Stimulated activated CD8-positive, alpha-beta memory T cell treated with anti-CD3 and anti-CD28 coated beads, Interleukin-15, amount 100 ng/mL, for 4 hours (primary cell): Measurements from ENCODE around the gene KLK10.
"Not testable (repeated sequence)": the region's sequence is repeated elsewhere in the genome, so short reads cannot be mapped to it uniquely, and the experiment has no call there.

Source experiments
- DNase-seq, 2 donors: peaks; one replicate each; pipeline ENCODE4 v3.0.0-alpha.2; 2020; ENCODE audit warnings: low read depth in 2 of 2

The KLK10 gene

DNA sequence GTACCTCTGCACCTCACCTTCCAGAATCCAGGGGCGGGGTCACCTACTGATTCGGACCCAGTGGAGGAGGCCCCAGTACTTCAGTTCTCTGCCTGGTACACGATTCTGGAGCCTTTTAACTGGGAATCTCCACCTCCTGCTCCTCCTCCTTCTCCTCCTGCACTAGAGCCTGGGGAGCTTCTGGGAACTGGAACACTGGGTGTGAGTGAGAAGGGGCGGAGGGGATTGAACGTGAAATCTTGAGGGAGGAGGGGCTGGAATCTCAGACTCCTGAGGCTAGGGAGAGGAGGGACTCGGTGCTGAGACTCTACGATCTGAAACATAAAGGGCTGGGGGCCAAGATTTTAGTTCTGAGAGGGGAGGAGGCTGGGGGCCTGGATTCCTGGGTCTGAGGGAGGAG, 18.0 kb downstream of the KLK10 start, which contains the start of gene KLK8:
KLK8 (minus strand) TSS at position 90 of the 400 bp plus-strand sequence. CDS start 437 bp downstream, outside the sequence.
- DNase-seq: no peak

- DNase-seq: no peak
These were observed 18.5 kb downstream of the KLK10 start for GRCh38 chr19:51000981-51001380.

DNA sequence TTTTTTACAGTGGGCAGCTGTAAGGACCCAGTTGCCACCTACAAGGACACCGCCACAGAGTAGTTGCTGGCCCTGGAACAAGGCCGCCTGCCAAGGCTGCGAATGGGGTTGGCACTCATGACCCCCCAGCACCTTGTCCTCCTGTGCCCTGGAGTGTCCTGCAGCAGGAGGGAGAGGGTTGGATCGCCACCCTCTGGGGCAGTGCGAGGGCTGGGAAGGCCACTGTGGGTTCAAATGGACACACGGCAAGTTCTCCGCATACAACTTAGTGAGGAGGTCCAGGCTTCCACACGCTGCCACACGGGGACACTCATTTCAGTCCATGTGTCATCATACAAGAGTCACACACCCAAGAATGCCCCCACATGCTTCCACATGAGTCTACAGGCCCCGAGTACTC, 19.1 kb downstream of the KLK10 start:
- DNase-seq: no peak

DNA sequence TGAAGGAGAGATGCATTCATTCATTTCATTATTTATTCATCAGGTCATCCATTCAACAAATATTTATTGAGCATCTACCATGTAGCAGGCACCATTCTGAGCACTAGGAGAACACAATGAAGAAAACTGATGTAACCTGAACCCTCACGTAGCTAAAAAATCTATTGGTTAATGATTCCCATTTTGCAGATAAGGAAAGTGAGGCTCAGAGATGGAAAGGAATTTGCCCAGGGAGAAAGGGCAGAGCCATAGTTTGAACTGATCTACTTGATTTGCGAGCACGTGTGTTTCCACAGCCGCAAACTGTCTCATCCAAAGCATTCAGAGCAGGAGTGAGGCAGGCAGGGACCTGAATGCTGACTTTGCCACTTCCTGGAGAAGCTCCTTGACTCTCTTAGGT, 20.8 kb downstream of the KLK10 start:
- DNase-seq: no peak

- DNase-seq: no peak
These were observed 21.4 kb downstream of the KLK10 start for GRCh38 chr19:50998061-50998460.

GRCh38 chr19:50994129-50994528, 25.4 kb downstream of the KLK10 start:
- no peak for DNase-seq

DNA sequence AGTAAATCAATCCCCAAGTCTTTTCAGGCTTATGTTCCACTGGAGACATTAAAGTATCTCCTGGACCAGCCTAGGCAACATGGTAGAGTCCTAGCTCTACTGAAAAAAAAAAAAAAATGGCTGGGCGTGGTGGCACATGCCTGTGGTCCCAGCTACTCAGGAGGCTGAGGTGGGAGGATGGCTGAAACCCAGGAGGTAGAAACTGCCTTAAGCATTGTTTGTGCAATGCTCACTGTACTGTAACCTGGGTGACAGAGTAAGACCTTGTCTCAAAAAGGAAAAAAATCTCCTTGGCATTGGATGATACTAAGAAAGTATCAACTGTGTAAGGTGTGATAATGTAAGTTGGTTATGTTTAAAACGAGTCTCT, 26.9 kb downstream of the KLK10 start:
- no peak for DNase-seq

DNA sequence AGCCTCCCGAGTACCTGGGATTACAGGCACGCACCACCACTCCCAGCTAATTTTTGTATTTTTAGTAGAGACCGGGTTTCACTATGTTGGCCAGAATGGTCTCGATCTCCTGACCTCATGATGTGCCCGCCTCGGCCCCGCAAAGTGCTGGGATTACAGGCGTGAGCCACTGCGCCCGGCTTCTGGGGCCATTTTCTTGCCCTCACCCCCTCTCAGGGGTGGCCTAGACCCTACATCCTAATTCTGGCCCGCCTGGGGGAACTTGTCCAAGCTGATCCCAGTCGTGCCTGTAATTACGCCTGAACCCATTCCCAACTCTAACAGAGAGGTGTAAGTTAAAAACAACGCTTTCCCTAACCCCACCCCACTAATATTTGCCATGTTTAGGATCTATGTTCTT, 35.1 kb downstream of the KLK10 start:
- not testable (repeated sequence) for DNase-seq

DNA sequence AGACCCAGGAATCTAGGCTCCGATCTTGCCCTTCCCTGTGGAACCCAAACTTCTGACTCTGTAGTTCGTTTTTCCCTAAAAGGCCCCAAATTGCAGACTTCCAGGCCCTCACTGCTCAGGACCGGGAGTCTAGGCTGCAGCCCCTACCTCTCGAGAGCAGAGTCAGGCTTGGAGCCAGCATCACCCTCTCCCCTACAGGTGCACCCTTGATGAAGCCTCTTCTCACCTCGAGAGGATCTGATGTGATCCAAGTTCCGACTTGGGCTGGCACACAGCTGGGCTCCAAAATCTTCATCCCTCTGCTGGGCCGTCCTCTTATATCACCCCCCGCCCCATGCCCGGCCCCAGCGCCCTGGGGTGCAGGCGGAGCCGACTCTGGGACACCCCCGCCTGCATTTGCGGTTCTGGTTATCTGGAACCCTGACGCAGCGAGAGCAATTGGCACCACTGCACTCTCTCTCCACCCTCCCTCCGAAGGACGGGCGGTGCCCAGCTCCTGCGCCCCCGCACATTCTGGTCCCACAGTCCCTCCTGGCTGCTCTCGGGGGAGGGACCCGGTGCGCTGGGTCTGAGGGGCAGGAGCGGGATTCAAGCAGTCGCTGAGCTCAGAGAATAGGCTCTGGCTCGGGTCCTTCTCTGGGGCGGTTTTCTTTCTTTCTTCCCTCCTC, 35.8 kb downstream of the KLK10 start, which contains the start of gene KLK7:
KLK7 (minus strand) TSS at position 293 of the 668 bp plus-strand sequence. CDS start 1,518 bp downstream, outside the sequence.
- DNase-seq: no peak

- no peak for DNase-seq
These were observed 37.3 kb downstream of the KLK10 start for GRCh38 chr19:50982186-50982585.

GRCh38 chr19:50981587-50982146, 37.8 kb downstream of the KLK10 start:
- no peak for DNase-seq

GRCh38 chr19:50980208-50980607, 39.3 kb downstream of the KLK10 start:
- DNase-seq: no peak

DNA sequence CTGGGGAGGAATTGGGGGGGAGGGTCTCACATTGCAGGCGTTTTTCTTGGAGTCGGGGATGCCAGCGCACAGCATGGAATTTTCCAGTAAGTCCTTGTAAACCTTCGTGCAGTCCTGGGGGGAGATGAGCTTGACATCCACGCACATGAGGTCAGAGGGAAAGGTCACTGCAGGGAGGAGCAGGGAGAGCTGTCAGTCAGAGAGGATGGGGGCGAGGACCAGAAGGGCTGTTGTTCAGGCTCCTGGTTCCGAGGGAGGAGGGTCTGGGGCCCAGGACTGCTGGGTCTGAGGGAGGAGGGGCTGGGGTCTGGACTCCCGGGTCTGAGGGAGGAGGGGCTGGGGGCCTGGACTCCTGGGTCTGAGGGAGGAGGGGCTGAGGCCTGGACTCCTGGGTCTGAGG, 39.8 kb downstream of the KLK10 start:
- no peak for DNase-seq

DNA sequence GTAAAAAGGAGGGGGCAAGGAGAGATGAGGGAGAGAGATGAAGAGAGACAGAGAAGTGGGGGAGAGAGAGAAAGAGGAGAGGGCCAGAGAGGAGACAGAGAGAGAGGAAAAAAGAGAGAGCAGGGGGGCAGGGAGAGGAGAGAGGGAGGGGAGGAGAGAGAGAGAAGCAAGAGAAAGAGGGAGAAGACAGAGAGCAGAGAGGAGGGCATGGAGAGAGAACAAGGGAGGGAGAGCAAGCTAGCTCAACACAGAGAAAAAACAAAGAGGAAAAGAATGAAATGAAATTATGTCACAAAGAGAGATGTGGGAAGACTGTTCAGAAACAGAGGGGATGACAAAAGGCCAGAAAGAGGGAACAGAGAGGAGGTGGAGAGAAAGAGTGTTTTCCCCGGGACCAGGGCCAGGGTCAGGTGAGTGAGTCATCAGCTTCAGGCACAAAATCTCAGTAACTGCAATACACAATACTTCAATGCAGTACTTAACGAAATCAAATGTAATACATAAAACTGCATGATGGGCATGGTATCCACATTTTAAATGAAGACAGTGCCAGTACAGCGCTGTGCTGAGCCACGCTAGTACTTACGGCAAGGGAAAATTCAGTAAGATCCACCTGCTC, 40.6 kb downstream of the KLK10 start:
- DNase-seq: no peak

DNA sequence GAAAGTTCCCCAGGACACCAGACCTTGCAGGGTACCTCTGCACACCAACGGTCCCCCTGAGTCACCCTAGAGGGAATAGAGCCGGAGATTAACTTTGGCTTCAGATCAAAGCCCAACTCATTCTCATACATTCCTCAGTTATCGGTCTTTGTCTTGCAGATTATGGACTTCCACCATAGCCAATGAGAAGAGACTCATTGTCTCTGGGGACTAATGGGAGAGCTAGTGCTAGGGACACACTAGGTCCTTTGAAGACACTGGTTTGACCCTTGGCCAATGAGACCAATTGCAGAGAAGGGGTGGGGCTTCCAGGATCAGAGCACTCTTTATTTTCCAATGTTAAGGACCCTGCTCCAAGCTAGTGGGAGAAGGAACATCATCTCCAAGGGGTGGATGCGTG, 41.9 kb downstream of the KLK10 start:
- DNase-seq: no peak

DNA sequence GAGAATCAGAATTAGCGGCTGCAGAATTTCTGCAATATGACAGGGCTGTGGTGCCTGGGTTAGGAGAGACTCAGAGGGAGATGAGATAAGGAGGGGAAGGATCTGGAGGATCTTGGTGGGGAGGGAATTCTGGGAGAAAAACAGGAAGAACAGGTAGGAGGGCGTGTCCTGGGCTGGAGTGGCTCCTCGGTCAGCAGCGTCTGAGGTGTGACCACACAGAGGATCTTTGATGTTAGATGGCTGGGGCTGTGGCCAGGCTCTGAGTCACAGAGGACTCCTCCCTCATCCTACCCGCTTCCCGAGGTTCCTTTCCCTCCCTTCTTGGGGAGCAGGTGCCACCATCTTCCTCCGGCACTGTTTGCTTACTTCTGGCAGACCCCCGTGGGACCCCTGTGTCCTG, 43.7 kb downstream of the KLK10 start:
- no peak for DNase-seq

DNA sequence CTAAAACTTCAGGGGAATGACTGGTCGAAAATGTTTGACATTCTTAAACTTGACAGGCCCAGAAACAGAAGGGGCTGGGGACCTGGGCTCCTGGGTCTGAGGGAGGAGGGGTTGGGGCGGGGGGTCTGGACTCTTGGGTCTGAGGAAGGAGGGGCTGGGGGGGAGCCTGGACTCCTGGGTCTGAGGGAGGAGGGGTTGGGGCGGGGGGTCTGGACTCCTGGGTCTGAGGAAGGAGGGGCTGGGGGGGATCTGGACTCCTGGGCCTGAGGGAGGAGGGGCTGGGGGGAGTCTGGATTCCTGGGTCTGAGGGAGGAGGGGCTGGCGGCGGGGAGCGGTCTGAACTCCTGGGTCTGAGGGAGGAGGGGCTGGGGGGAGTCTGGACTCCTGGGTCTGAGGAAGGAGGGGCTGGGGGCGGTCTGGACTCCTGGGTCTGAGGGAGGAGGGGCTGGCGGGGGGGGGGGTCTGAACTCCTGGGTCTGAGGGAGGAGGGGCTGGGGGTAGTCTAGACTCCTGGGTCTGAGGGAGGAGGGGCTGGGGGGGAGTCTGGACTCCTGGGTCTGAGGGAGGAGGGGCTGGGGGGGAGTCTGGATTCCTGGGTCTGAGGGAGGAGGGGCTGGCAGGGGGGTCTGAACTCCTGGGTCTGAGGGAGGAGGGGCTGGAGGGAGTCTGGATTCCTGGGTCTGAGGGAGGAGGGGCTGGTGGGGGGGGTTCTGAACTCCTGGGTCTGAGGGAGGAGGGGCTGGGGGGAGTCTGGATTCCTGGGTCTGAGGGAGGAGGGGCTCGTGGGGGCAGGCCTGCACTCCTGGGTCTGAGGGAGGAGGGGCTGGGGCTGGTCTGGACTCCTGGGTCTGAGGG, 44.6 kb downstream of the KLK10 start:
- no peak for DNase-seq

GRCh38 chr19:50972795-50973376, 46.6 kb downstream of the KLK10 start:
- no peak for DNase-seq

- not testable (repeated sequence) for DNase-seq
These were observed 49.7 kb downstream of the KLK10 start for GRCh38 chr19:50969810-50970209.

- no peak for DNase-seq
These were observed 50.1 kb downstream of the KLK10 start, which contains the start of gene KLK6 for GRCh38 chr19:50969413-50969760. Gene KLK6 (minus strand): TSS chr19:50969591. CDS start chr19:50968104, 1,487 bp downstream.

DNA sequence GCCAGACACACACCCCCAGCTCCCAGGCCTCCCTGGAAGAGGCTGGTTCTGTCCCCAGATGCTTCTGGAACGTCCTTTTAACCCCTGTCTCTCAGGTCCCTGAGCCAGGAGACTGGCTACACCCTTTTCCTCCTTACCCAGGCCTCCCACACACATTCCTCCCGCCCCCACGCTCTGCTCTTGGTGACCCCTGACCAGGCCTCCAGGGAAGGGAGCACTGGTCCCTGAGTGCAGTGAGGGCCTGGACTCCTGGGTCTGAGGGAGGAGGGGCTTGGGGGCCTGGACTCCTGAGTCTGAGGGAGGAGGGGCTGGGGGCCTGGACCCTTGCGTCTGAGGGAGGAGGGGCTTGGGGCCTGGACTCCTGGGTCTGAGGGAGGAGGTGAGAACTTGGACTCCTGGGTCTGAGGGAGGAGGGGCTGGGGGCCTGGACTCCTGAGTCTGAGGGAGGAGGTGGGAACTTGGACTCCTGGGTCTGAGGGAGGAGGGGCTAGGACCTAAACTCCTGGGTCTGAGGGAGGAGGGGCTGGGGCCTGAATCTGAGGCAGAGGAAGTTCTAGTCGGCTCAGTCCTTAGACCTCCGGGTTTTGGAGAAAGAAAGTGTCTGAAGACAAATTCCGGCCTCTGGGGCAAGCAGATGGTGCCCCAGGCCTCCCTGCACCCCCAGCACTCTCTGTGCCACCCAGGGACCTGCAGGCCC, 50.6 kb downstream of the KLK10 start:
- no peak for DNase-seq
